ENCODE measurements around the gene TUSC2. TPM values are rescaled to one million over a fixed set of nuclear protein-coding genes. Genes with fewer than 3 reads are reported as not detected.
A peak's percentile ranks its signal among the peaks of the same experiment; 100 is the strongest.

Gene TUSC2
- total RNA-seq, 1 experiment from 2014 or later, result 15.2 TPM

DNA sequence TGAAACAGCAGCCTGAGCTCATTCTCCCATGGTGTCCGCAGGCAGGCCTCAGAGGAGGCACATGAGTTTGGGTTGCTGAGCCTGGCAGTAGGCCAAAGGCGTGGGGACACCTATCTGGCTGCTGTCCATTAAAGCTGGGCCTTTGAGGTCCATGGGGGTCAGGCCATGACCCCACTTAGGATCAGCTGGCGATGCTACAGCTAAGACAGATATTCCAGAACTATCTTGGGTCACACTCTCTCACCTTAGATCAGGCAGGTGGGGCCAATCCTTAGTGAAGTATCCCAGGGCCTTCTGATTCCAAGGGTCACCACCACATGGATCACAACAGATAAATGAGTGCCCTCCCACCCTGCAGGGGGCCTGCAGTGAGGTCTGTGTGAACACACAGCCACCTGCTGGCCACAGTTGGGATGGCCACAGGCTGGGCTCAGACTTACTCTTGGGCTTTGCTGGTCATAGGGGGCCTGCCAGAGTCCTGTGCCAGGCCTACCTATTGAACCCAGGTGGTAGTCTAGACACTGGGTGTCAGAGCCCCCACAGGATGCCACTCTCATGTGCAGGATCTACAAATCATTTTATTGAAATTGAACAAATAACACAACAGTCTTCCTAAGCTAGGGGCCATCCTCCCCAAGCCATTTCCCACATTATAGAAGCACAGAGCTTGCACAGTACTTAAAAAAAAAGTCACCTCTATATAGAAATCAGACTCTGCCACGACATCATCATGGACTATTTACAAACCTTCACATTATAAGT lies 3.5 kb downstream of the TUSC2 start:
- ChIA-PET CTCF (no interaction called here), POLR2A (ENCODE audit: low non-redundant PET) (no interaction called here)
- Histone ChIP-seq H3K4me1 (ENCODE audit: insufficient read depth, low read length, poor library complexity, severe bottlenecking) (peaks cover 3% of the 10 kb centered on the region), H3K4me3 (ENCODE audit: low read depth, low read length, poor library complexity, severe bottlenecking) (no peak overlapping the region), H3K27ac (ENCODE audit: low read depth, low read length, poor library complexity, severe bottlenecking) (peak overlapping the region; percentile 30), H3K36me3 (ENCODE audit: insufficient read depth, low read length, poor library complexity, severe bottlenecking) (no peaks in the 10 kb centered on the region), H3K9me3 (ENCODE audit: low read depth, low read length, poor library complexity, severe bottlenecking) (no peaks in the 10 kb centered on the region), H3K27me3 (replicated peaks; ENCODE audit: insufficient read depth, low read depth, low read length, poor library complexity) (no peaks in the 10 kb centered on the region)
- intact Hi-C loops (cut with micrococcal nuclease; ENCODE audit: unreplicated experiment), result no loop called here
- peak; percentile 65 for DNase-seq (ENCODE audit: low spot score)
- TF ChIP-seq, protein P1, sequence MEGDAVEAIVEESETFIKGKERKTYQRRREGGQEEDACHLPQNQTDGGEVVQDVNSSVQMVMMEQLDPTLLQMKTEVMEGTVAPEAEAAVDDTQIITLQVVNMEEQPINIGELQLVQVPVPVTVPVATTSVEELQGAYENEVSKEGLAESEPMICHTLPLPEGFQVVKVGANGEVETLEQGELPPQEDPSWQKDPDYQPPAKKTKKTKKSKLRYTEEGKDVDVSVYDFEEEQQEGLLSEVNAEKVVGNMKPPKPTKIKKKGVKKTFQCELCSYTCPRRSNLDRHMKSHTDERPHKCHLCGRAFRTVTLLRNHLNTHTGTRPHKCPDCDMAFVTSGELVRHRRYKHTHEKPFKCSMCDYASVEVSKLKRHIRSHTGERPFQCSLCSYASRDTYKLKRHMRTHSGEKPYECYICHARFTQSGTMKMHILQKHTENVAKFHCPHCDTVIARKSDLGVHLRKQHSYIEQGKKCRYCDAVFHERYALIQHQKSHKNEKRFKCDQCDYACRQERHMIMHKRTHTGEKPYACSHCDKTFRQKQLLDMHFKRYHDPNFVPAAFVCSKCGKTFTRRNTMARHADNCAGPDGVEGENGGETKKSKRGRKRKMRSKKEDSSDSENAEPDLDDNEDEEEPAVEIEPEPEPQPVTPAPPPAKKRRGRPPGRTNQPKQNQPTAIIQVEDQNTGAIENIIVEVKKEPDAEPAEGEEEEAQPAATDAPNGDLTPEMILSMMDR (conservative IDR thresholded peaks at IDR 0.05; ENCODE audit: low read depth, low read length), result peak; percentile 66
- TF ChIP-seq EZH2 (IDR thresholded peaks at IDR 0.05; ENCODE audit: borderline replicate concordance, low read depth, low read length, poor library complexity, severe bottlenecking), result no peak
- no TSS peak for BruUV-seq (replicated peaks)

DNA sequence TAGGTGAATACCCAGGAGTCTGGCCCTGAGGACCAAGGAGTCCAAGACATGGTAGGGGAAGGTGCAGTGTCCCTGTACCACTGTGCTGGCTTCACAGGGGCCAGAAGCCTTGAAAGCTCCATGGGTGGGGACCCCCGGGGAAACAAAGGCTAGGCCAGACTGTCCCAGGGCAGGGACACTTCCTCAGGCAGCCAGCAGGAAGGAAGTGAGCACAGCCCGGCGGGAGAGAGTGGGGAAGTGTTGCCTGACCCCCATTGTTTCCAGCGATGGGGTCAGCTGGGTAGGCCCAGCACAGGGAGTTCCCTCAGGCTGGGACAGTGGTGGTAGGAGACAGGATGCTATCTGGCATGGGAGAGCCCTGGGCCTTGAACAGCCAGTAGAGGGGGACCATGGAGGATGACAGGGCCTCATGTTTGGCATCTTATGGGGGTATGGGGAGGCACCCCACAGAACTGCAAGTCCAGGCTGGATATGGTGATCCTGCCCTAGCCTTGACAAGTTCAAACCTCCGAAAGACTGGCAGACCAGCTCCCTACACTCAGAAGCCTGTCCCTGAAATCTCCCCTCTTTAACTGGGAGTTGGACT lies 4.3 kb downstream of the TUSC2 start:
- no TSS peak for BruUV-seq (replicated peaks)
- H3K9me3 ChIP-seq (ENCODE audit: low read depth, low read length, poor library complexity, severe bottlenecking), result no peaks in the 10 kb centered on the region
- TF ChIP-seq EZH2 (IDR thresholded peaks at IDR 0.05; ENCODE audit: borderline replicate concordance, low read depth, low read length, poor library complexity, severe bottlenecking), result no peak
- TF ChIP-seq, protein P1 (conservative IDR thresholded peaks at IDR 0.05; ENCODE audit: low read depth, low read length), result no peak
- intact Hi-C loops (cut with micrococcal nuclease; ENCODE audit: unreplicated experiment), result no loop called here
- ChIA-PET POLR2A (ENCODE audit: low non-redundant PET) (no interaction called here), CTCF (no interaction called here)
- DNase-seq (ENCODE audit: low spot score), result no peak
- no peak overlapping the region for H3K27ac ChIP-seq (ENCODE audit: low read depth, low read length, poor library complexity, severe bottlenecking)
- H3K27me3 ChIP-seq (replicated peaks; ENCODE audit: insufficient read depth, low read depth, low read length, poor library complexity), result no peaks in the 10 kb centered on the region
- peaks cover 3% of the 10 kb centered on the region for H3K4me1 ChIP-seq (ENCODE audit: insufficient read depth, low read length, poor library complexity, severe bottlenecking)
- H3K36me3 ChIP-seq (ENCODE audit: insufficient read depth, low read length, poor library complexity, severe bottlenecking), result no peaks in the 10 kb centered on the region
- H3K4me3 ChIP-seq (ENCODE audit: low read depth, low read length, poor library complexity, severe bottlenecking), result no peak overlapping the region

DNA sequence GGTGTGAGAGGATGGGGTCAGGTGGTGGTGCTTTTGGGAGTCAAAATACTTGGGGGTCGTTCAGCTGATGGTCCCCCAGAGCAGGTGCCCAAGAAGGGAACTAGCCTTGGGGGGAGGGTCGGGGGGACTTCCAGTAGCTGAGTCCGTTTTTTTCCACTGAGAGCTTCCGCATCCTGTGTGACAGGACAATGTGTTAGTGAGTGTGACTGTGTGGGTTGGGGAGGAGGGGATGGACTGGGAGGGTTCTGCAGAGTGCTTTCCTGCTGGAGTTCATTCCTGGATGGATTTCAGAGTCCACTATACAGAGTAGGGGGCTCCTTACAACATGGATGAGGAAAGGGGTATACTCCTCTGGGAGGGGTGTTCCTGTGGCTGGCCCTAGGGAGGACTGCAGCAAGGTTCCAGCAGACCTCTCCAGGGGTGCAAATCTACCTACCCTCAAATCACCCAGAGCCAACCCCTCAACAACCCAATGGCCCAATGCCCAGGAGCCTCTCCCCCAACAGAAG lies 4.9 kb downstream of the TUSC2 start:
- intact Hi-C loops (cut with micrococcal nuclease; ENCODE audit: unreplicated experiment), result no loop called here
- DNase-seq (ENCODE audit: low spot score), result no peak
- no peak overlapping the region for H3K27ac ChIP-seq (ENCODE audit: low read depth, low read length, poor library complexity, severe bottlenecking)
- no peaks in the 10 kb centered on the region for H3K9me3 ChIP-seq (ENCODE audit: low read depth, low read length, poor library complexity, severe bottlenecking)
- no TSS peak for BruUV-seq (replicated peaks)
- H3K4me3 ChIP-seq (ENCODE audit: low read depth, low read length, poor library complexity, severe bottlenecking), result no peak overlapping the region
- no peak for TF ChIP-seq EZH2 (IDR thresholded peaks at IDR 0.05; ENCODE audit: borderline replicate concordance, low read depth, low read length, poor library complexity, severe bottlenecking)
- TF ChIP-seq, protein P1 (conservative IDR thresholded peaks at IDR 0.05; ENCODE audit: low read depth, low read length), result no peak
- CTCF ChIA-PET, result no interaction called here
- H3K36me3 ChIP-seq (ENCODE audit: insufficient read depth, low read length, poor library complexity, severe bottlenecking), result no peaks in the 10 kb centered on the region
- no peaks in the 10 kb centered on the region for H3K27me3 ChIP-seq (replicated peaks; ENCODE audit: insufficient read depth, low read depth, low read length, poor library complexity)
- H3K4me1 ChIP-seq (ENCODE audit: insufficient read depth, low read length, poor library complexity, severe bottlenecking), result peaks cover 3% of the 10 kb centered on the region
- POLR2A ChIA-PET (ENCODE audit: low non-redundant PET), result no interaction called here
